Smooth muscle cell of the brain vasculature (primary cell): Measurements from ENCODE around the gene AKAP5.
"Not testable (repeated sequence)": the region's sequence is repeated elsewhere in the genome, so short reads cannot be mapped to it uniquely, and the experiment has no call there.

Source experiments
- DNase-seq: peaks from one replicate; pipeline ENCODE4 v3.0.0-alpha.2; 2012; ENCODE audit warnings: low read depth, low spot score

Gene AKAP5

DNA sequence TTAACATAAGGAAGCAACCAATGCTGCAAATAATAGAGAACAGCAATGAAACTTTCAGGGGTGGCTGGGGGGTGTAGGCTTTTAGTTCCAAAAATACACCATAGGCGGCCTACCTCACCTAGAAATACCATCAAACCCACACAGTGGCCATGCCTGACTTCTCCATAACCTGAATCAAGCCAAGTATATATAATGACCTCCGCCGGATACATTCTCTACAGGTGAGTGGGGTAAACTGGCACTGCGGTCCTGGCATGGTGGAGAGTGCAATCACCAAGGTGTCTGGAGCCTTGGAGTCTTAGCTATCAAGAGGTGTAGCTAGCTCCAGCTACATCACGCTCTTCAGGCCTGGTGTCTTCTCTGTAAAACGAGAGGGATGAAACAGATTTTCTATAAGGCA lies 37.2 kb downstream of the AKAP5 start:
- no peak for DNase-seq

DNA sequence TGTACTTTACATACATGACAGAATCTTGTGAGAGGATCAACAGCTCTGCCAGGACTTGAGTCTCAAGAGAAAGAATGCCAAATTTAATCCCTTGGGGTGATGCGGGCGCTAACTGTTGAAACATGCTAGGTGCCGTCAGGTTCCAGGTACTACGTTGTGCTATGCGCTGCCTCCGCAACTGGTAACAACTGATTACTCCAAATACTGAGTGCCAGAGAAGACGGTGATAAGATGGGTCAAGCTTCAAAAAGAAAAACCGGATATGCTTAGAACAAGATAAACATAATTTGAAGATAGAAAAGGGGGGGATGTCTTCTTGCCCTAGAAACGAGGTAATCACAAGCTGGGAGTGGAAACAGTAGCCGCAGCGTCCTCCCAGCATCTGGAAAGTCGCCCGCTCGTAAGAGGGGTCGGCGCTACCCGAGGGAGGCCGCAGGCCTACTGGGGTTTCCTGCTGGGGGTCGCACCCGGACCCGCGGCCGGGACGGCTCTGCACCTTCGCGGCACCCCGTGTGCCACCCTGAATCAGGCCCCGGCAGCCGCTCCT lies 37.7 kb downstream of the AKAP5 start:
- no peak for DNase-seq

DNA sequence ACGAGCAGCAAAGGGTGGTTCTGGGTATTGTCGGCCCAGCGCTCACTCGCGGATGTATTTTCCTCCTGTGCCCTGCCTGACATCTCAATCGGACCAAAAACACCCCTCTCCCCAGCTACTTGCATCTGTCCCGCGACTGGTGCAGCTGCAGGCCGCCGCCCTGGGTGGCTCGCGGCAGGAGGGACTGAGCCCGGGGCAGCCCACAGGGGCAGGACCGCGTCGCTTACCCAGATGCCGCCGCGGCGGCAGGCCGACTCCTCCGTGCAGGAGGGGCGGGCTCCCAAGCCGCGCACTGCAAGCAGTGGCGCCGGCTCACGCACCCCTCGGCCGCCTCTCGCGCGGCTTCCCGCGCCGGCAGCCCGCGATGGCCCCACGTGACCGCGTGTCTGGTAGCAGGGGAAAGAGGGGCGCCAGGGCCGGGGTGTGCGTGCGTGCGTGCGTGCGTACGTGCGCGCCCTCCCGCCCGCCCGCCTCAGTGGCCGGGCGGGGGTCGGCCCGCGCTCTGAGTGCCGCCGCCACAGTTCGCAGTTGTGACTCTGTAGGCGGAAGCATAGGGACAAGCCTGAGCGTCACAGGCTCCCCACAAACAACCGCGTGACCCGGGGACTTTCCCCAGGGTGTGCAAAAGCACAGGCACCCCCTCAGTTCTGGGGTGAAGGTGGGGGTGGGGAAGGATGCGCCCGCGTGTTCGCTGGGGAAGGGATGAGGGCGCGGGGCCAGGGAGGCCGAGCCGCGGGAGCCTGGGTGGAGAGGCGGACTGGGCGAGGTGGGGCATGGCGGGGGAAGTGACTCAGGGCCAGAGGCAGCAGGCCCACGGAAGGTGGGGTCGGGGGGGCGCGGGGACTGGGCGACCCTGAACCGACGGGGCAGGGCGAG lies 38.4 kb downstream of the AKAP5 start, which contains the start of gene ZBTB25:
ZBTB25 (minus strand) TSS at position 405 of the 876 bp plus-strand sequence. CDS start 13,305 bp downstream, outside the sequence.
- peak; percentile 82 for DNase-seq

DNA sequence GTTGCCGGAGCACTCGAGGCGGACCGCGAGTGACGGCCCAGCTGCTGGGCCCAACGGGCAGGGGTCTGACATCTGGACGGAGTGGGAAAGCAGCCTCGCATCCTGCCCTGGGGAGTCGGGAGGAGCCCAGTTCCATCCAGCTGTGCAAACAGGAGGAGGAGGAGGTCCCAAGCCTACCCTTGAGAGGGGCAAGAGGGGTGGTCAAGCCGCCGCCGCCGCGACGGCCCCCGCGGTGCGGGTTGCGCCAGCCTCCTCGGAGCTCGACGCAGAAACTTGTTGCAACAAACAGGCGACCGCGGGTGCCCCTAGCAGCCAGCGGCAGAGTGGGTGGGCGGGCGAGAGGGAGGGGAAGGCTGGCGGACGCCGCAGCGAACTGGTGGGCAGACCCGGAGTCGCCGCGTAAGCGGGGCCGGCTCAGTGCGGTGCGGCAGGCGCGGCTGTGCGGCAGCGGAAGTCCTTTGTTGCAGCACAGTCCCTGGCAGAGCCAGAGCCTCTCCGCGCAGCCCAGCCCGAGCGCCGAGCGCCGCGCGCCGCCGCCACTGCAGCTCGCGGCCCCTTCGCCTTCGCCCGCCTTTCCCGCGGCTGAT lies 39.1 kb downstream of the AKAP5 start, which contains the start of gene ZBTB1:
ZBTB1 (plus strand) TSS at position 461 of the 587 bp plus-strand sequence. CDS start 16,735 bp downstream, outside the sequence.
- peak; percentile 86 for DNase-seq

DNA sequence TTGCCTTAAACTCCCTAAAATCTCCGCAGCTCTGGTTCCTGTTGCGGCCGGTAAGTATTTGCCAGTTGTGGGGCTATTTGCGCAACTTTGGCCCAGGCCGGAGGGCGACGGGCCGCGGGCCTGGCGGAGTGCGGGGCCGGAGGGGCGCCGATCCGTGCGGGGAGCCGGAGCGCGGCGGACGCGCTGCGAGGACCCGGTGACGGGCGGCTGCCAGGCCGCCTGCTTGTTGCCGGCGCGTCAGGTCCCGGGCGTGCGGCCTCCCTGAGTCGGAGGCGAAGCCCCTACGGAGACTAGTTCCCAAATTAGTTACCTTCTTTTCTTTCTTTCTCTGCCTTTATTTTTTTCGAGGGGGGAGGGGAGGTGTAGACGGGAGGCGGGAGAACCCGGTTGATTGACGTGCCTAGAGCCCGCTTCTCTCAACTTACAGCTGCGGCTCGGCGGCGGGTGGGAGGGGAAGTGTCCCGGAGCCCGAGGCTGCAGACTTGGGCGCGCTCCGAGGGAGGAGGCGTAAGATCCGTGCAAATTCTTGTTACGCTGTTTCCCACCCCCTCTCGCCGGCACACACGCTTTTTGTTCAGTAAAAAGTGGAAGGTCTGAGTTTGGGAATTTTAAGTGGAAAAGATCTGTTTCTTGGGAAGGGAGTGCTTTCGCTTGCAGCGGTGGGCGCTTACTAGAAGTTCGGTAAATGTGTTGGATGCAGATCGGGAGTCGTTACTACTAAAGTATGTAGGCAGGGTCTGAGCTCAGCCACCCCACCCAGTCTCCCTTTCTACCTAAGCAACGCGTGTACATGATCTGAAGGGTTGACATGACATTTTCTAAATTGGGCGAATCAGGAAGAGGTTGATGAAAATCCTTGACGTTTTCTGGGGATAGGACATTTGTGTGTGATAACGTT lies 39.8 kb downstream of the AKAP5 start:
- DNase-seq = peak; percentile 54

DNA sequence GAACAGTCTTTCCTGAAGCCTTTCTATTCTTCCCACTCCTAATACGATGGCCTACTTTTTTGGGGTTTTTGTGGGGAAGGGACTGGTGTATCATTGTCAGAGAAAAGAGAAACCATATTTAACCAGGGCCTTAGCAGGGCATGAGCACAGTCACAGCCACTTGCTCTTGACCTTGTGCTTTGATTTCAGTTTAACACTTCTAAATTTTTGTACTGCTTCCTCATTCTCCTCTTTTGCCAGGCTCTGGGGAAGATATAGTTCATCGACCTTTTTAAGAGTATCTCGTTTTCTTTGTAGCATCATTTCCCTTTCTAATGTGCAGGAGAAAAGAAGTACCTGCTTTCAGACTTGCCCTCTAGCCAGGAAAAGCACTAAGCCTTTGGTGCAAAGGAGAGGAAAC lies 41.4 kb downstream of the AKAP5 start:
- no peak for DNase-seq

DNA sequence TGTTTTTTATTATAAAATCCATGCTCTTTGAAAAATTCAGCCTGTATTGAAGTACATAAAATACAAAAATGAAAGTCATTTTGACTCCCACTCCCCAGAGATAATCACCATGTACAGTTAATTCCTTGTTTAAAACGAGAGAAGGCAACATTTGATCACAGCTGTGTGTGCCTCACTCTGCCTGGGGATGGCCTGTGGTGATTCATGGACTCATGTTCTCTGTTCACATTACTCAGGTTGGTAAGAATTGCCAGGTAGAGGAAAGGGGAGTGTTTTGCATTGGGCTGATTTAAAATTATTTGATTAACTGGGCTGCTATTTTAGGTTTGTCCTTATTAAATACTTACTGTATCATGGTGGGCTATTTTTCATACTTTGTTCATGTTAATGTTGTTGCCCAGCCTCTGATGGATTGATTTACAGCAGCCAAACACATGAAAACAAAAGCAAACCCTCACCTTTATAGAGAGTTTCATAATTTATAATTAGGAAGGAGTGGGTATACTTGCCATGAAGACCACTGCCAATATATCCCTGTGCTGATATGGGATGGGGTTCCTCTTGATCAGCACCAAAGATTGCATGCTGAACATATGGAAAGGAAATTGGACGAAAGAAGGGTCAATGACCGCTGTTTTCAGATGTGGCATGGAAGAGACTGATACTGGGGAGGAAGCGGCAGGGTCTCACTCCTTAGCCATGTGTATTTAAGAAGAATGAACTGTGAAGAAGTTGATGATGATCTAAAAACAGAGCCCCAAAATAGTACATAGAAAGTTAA lies 42.3 kb downstream of the AKAP5 start:
- no peak for DNase-seq

DNA sequence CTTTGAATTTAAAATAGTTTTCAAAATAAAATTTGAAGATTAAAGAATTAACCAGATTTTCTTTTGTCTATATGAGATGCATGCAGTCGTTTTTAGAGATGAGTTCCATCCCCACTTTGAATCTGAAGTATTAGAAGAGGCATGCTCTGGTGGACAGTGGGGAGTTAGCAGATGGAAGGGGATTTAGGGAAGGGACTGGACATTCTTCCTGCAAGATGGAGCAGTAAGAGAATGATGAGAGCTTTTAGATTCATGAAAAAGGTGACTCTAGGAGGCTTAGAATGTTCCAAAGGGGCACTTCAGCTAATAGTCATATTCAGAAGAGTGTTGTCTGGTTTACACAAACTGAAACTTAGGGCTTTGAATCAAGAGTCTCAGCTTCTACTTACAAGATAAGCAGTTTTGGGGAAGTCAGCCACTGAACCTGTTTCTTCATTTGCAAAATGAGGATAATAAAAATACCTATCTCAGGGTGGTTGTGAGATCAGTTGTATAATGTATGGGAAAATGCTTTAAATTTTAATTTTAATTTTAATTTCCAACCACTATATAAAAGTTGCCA lies 43.0 kb downstream of the AKAP5 start:
- DNase-seq = no peak

DNA sequence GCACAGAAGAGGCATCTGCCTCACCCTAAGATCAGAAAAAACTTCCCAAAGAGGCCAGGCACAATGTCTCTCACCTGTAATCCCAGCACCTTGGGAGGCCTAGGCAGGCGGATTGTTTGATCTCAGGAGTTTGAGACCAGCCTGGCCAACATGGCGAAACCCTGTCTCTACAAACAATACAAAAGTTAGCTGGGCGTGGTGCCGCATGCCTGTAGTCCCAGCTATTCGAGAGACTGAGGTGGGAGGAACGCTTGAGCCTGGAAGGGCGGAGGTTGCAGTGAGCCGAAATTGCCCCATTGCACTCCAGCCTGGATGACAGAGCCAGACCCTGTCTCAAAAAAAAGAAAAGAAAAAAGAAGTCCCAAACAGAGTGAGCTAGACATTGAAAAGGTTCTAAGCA lies 43.7 kb downstream of the AKAP5 start:
- DNase-seq = no peak

DNA sequence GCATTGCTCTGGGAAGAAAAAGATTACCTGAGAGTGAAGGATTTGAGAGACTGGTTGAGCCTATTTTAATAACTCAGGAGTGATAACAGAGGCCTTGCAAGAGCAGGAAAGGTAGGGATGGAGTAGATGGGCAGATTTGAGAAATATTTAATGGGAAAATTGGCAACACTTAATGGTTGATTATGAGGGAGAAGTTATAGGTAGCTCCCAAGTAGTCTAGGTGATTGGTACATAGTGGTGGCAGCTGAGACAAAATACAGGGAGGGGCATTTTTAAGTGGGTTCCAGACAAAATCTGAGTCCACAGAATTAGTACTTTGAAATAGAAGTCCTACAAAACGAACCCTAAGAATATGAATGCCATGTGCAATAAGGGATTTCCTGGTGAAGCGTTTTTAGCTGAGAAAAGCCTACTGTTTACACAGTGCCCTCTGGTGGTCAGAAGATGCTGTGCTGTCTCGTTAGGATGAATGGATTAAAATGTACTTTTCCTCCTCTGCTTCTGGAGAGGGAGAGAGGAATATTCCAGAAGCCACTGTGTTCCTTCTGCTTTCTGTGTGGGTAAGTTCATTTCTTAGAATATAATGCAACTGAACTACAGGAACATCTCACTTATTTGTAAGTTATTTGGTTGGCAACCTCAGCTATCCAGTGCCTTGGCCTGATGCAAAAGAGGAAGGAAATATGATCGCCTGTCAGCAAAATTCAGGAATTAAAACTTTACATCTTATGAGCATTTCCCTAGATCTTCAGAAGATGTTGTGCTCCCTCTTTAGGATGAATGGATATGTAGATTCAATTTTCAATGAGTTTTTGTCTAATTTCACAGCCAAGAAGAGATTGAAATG lies 45.7 kb downstream of the AKAP5 start:
- peak; percentile 40 for DNase-seq

DNA sequence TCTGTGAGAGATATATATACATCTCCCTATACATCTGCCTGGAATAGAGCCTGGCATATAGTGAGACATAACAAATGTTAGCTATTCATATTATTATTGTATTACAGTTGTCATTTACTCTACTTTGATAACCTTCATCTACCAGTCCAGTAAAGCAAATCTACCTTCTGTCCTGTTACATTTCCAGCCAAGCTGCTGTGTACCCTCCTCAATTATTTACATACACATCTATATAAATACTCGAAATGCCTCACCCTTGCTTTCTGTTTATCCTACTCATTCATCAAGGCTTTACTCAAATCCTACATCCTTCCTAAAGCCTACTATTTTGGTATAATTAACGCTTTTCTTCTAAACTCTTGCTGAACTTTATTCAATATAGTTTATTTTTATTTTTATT lies 48.0 kb downstream of the AKAP5 start:
- DNase-seq = no peak

DNA sequence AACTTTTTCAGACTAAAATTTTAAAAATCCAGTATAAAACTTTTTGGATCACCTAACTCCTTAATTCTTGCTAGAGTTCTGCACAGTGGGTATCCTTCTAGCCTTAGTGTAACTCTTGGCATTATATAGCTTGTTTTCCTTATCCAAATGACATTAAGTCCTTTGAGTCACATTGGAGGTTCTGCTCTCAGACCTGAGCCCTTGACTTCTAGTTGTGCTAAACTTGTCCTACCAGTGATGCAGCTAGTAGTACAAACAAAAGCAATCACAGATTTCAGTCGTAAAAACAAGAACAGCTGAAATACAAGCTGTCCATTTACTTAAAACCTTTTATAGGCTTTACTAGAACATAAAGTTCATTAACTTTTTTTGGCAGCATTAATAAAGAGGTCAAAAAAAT lies 49.8 kb downstream of the AKAP5 start:
- no peak for DNase-seq

DNA sequence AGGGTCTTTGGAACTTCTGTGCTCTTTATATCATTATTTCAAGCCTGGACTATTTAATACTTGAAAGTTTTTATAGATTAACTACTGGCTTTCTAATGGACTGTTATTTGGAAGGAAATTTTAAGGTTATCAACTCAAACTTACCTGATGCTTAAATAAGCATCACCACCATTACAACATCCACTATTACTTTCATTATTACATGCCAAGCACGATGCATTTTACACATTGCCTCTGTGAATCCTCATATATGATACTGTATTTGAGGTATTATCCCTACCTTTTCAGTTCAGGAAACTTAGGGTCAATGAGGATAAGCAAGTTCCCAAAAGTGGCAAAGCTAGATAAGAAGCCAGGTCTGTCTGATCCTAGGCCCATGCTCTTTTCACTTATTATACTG lies 51.7 kb downstream of the AKAP5 start:
- no peak for DNase-seq

DNA sequence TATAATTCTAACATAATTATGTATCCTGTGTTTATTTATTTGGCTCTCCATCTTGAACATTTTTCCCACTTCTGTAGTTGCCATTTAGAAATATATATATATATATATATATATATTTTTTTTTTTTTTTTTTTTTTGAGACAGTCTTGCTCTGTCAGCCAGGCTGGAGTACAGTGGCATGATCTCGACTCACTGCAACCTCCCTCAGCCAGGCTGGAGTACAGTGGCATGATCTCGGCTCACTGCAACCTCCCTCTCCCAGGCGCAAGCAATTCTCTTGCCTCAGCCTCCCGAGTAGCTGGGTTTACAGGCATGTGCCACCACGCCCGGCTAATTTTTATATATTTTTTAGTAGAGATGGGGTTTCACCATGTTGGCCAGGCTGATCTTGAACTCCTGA lies 52.4 kb downstream of the AKAP5 start:
- not testable (repeated sequence) for DNase-seq

DNA sequence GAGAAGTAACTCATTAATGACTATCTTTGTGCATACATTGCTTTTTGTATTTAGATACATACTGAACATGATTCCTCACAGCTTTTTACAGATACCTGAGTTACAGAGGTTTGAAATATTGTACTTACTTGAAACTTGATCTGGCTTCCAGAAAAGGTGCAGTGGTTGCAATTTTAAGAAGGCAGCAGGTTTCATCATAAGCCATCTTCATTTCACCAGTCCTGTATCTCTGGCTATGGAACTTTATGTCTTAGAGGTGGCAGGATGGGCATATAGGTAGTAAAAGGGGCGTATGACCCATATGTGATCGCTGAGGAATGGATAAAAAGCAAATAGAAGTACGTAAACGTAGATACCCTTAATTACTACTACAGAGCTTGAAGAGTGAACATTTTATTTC lies 52.9 kb downstream of the AKAP5 start:
- DNase-seq = no peak

DNA sequence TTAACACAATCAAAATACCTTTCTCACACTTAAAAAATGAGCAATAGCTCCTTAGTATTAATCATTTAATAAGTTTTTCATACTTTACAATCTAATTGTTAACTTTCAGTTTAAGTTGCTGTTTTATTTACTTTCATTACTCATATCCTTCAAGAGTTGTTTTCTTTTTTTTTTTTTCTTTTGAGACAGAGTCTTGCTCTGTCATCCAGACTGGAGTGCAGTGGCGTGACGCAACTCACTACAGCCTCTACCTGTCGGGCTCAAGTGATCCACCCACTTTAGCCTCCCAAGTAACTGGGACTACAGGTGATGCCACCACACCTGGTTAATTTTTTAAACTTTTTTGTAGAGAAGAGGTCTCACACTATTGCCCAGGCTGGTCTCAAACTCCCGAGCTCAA lies 55.4 kb downstream of the AKAP5 start:
- no peak for DNase-seq

DNA sequence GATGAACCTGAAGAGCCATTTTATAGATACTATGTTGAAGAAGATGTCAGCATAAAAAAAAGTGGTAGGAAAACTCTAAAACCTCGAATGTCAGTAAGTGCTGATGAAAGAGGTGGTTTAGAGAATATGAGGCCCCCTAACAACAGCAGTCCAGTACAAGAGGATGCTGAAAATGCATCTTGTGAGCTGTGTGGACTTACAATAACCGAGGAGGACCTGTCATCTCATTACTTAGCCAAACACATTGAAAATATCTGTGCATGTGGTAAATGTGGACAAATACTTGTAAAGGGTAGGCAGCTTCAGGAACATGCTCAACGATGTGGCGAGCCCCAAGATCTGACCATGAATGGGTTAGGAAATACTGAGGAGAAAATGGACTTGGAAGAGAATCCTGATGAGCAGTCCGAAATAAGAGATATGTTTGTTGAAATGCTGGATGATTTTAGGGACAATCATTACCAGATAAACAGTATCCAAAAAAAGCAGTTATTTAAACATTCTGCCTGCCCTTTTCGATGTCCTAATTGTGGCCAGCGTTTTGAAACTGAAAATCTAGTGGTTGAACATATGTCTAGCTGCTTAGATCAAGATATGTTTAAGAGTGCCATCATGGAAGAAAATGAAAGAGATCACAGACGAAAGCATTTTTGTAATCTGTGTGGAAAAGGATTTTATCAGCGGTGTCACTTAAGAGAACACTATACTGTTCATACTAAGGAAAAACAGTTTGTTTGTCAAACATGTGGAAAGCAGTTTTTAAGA lies 57.5 kb downstream of the AKAP5 start:
- DNase-seq = no peak
